ENCODE data around the gene HELZ. TPM values are rescaled to one million over a fixed set of nuclear protein-coding genes. Genes with fewer than 3 reads are reported as not detected.

HELZ gene
- total and polyA plus RNA-seq, 2 of the 8 experiments (the other 6 are each of a cell fraction or from before 2014, with no cell fraction given) = 10.0 to 48.7 TPM

GRCh38 chr17:67156269-67157199 lies 88.5 kb downstream of the HELZ start:
- Histone ChIP-seq H3K27ac (ENCODE audit: low read depth, low read length) (no peak overlapping the region), H4K5ac (ENCODE audit: insufficient read length, low read depth, low read length) (no peak overlapping the region), H2AK5ac (ENCODE audit: low read depth, low read length) (no peak overlapping the region), H3K4me3 (ENCODE audit: extremely low read depth in 1 of 4, insufficient read depth in 2 of 4, low read depth in 3 of 4, low read length in 4 of 4) (no peak overlapping the region), H3K4me1 (replicated peaks in 1 of 4; ENCODE audit: control insufficient read depth in 3 of 4, insufficient read depth in 4 of 4, low read length in 3 of 4) (peaks cover 0 to 3% (median 1%) of the 10 kb centered on the region in 4 experiments; a peak in 3 of 7 replicates), H4K8ac (ENCODE audit: extremely low read depth, insufficient read depth, low read length) (no peak overlapping the region), H2BK20ac (ENCODE audit: low read length) (no peak overlapping the region), H3K27me3 (replicated peaks in 1 of 4; ENCODE audit: control insufficient read depth in 3 of 4, extremely low read depth in 1 of 4, insufficient read depth in 3 of 4, low read length in 3 of 4) (no peaks in the 10 kb centered on the region), H3K9ac (replicated peaks in 1 of 4; ENCODE audit: extremely low read depth in 1 of 4, low read depth in 3 of 4, low read length in 3 of 4) (no peak overlapping the region), H3K9me3 (ENCODE audit: insufficient read depth in 2 of 2, low read depth in 1 of 2, low read length in 1 of 2) (no peaks in the 10 kb centered on the region), H3K36me3 (ENCODE audit: control insufficient read depth in 2 of 4, insufficient read depth in 4 of 4, low read length in 3 of 4) (peaks cover 0 to 4% (median 2%) of the 10 kb centered on the region in 4 experiments; a peak in 3 of 8 replicates), H3K79me2 (ENCODE audit: control insufficient read depth in 1 of 2, insufficient read depth in 2 of 2, low read length in 2 of 2) (no peaks in the 10 kb centered on the region), H3K4ac (replicated peaks; ENCODE audit: insufficient read length, low read depth, low read length) (no peak overlapping the region), H3K23ac (ENCODE audit: insufficient read length) (no peak overlapping the region), H2BK120ac (replicated peaks; ENCODE audit: low read depth, low read length) (no peak overlapping the region), H3K18ac (ENCODE audit: extremely low read depth, low read length) (no peak overlapping the region), H3K23me2 (ENCODE audit: low read depth, low read length) (no peaks in the 10 kb centered on the region), H3K56ac (replicated peaks; ENCODE audit: insufficient read length, low read depth, low read length) (no peak overlapping the region), H2AFZ (ENCODE audit: low read length) (no peak overlapping the region), H2BK5ac (ENCODE audit: low read depth, low read length) (no peak overlapping the region), H2BK12ac (ENCODE audit: low read depth, low read length) (no peak overlapping the region), H3K14ac (ENCODE audit: insufficient read length) (no peak overlapping the region), H3K4me2 (ENCODE audit: insufficient read depth in 1 of 2, low read depth in 2 of 2, low read length in 2 of 2) (no peak overlapping the region), H4K91ac (replicated peaks; ENCODE audit: insufficient read length, low read length) (no peak overlapping the region), H3K79me1 (ENCODE audit: low read depth, low read length) (no peaks in the 10 kb centered on the region), H2BK15ac (ENCODE audit: low read length) (no peak overlapping the region), H4K20me1 (replicated peaks in 1 of 2; ENCODE audit: control insufficient read depth in 1 of 2, insufficient read depth in 2 of 2, low read length in 2 of 2) (no peaks in the 10 kb centered on the region)
- DNase-seq (ENCODE audit: low read depth in 1 of 2, low spot score in 2 of 2) (no peak), FAIRE-seq (no peak)
- WGBS, 2 experiments (ENCODE audit: extremely low coverage in 1 of 2, insufficient coverage in 1 of 2, insufficient read length in 1 of 2, insufficient replicate concordance in 2 of 2, low coverage in 1 of 2, low lambda C conversion rate in 2 of 2, missing lambda C conversion rate in 1 of 2) = 93% methylated on average over 9 of the region's 9 CpGs; no CpG with 5 or more reads in 1 of the 2 experiments
- CTCF ChIA-PET (ENCODE audit: partially characterized antibody) = interaction anchor here (0.7 to 2.6 kb wide), 8 partner anchors 11 to 458 kb away, joined by 3 to 11 read pairs (median 4); no protein-coding TSS in a partner anchor
- POLR2A ChIA-PET (ENCODE audit: partially characterized antibody) = interaction anchor here (0.6 kb wide), 2 partner anchors 105 to 153 kb away, joined by 3 to 5 read pairs; no protein-coding TSS in a partner anchor
- TF ChIP-seq TAF7 (optimal IDR thresholded peaks at IDR 0.05; ENCODE audit: borderline replicate concordance, low read depth, low read length) (no peak), CTCF (IDR thresholded peaks at IDR 0.05; ENCODE audit: control extremely low read depth in 1 of 3, insufficient read depth in 1 of 3, low read depth in 1 of 3, low read length in 3 of 3) (no peak), CBX8 (IDR thresholded peaks at IDR 0.05; ENCODE audit: borderline replicate concordance, low read depth, low read length) (no peak), RBBP5 (IDR thresholded peaks at IDR 0.05; ENCODE audit: borderline replicate concordance, low read depth, low read length) (no peak), BACH1 (IDR thresholded peaks at IDR 0.05; ENCODE audit: low read length) (no peak), MAX (IDR thresholded peaks at IDR 0.05) (no peak), POLR2AphosphoS5 (IDR thresholded peaks at IDR 0.05; ENCODE audit: low read depth, low read length) (no peak), CBX5 (IDR thresholded peaks at IDR 0.05; ENCODE audit: low read depth, low read length) (no peak), SP2 (IDR thresholded peaks at IDR 0.05; ENCODE audit: low read length) (no peak)
